Osteoblast (primary cell): ENCODE results near the gene CXCL11. TPM values are rescaled to one million over a fixed set of nuclear protein-coding genes. Genes with fewer than 3 reads are reported as not detected.

Experiments used
- DNase-seq: peaks from one replicate; pipeline ENCODE4 v3.0.0; 2011; ENCODE audit warnings: low spot score, mixed read lengths; ENCODE audit not compliant: insufficient read length; ENCODE audit errors: missing footprints
- H2AFZ ChIP-seq: 2 replicates; pipeline ENCODE4 v1.6.0; 2011; ENCODE audit warnings: mild to moderate bottlenecking, low read length
- H3K27ac ChIP-seq: 2 replicates; pipeline ENCODE4 v1.5.1; 2011; ENCODE audit warnings: mild to moderate bottlenecking, low read depth, low read length, moderate library complexity
- H3K27me3 ChIP-seq: 2 replicates; pipeline ENCODE4 v1.6.0; 2012; ENCODE audit warnings: mild to moderate bottlenecking, control low read depth, inconsistent platforms, low read length, moderate library complexity; ENCODE audit not compliant: insufficient read depth
- H3K36me3 ChIP-seq: 2 replicates; pipeline ENCODE4 v1.5.1; 2011; ENCODE audit warnings: mild to moderate bottlenecking, low read length, control low read depth, moderate library complexity; ENCODE audit not compliant: insufficient read depth
- H3K4me1 ChIP-seq: 2 replicates; pipeline ENCODE4 v1.5.1; 2011; ENCODE audit warnings: mild to moderate bottlenecking, low read length, control low read depth, moderate library complexity; ENCODE audit not compliant: insufficient read depth
- H3K4me2 ChIP-seq: 2 replicates; pipeline ENCODE4 v1.6.0; 2011; ENCODE audit warnings: mild to moderate bottlenecking, low read length; ENCODE audit not compliant: insufficient read depth
- H3K4me3 ChIP-seq: fragments of 200-600 bp; sonication (generic); 3 replicates; pipeline ENCODE4 v1.5.1; 2012; ENCODE audit warnings: mild to moderate bottlenecking, low read length, inconsistent platforms; ENCODE audit not compliant: insufficient read depth
- H3K79me2 ChIP-seq: 2 replicates; pipeline ENCODE4 v1.6.0; 2012; ENCODE audit warnings: mild to moderate bottlenecking, low read length, control low read depth, inconsistent platforms; ENCODE audit not compliant: insufficient read depth
- H3K9me3 ChIP-seq: 2 replicates; pipeline ENCODE4 v1.5.1; 2011; ENCODE audit warnings: low read depth, low read length, control low read depth
- H4K20me1 ChIP-seq: 2 replicates; pipeline ENCODE4 v1.6.0; 2012; ENCODE audit warnings: mild to moderate bottlenecking, low read length, control low read depth; ENCODE audit not compliant: insufficient read depth
- CTCF ChIP-seq: IDR thresholded peaks from 2 replicates; pipeline ENCODE4 v1.5.1; 2011; ENCODE audit warnings: mild to moderate bottlenecking, low read depth, low read length, moderate library complexity; ENCODE audit errors: extremely low read depth
- total RNA-seq: library from RNA; depleted of rRNA; stranded (reverse); fragments of >200 nt; gene quantifications from 2 replicates; pipeline ENCODE4 v1.2.3, GENCODE V29; 2012

The CXCL11 gene
- total RNA-seq, 1 donor, result not detected

DNA sequence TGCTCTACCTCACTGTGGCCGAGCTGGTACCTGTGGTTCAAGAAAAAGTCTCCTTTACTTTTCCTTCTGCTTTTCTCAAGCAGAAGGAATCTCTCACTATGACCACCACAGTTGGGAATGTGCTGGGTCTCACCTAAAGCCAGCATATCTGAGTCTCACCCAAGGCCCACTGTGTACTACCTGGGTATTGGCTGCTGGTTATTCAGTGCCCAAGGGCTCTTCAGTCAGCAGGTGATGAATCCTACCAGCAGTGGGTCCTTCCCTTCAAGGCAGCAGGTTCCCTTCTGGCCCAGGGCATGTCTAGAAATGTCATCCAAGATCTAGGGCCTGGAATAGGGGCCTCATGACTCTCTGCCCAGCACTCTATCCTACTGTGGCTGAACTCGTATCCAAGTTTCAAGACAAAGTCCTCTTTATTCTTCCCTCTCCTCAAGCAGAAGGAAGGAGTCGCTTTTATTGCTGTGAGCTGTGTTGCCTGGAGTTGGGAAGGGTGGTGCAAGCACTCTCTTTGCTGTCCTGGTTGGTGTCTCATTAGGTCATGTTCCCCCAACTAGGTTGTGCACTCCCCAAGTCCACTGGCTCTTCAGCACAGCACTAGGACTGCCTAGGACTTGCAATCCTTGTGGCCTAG, 18.7 kb downstream of the CXCL11 start:
- no peak for DNase-seq
- Histone ChIP-seq H3K27ac (no peak overlapping the region), H2AFZ (no peak overlapping the region), H3K4me2 (no peak overlapping the region), H3K4me3 (no peak overlapping the region), H3K79me2 (no peaks in the 10 kb centered on the region), H4K20me1 (no peaks in the 10 kb centered on the region), H3K9me3 (no peaks in the 10 kb centered on the region), H3K27me3 (peaks cover 8% of the 10 kb centered on the region), H3K36me3 (no peaks in the 10 kb centered on the region), H3K4me1 (peaks cover 8% of the 10 kb centered on the region)
- no peak for TF ChIP-seq CTCF

- Histone ChIP-seq H3K27me3 (peaks cover 2% of the 10 kb centered on the region), H2AFZ (no peak overlapping the region), H3K4me2 (no peak overlapping the region), H3K4me1 (peaks cover 16% of the 10 kb centered on the region), H3K79me2 (no peaks in the 10 kb centered on the region), H3K36me3 (no peaks in the 10 kb centered on the region), H4K20me1 (no peaks in the 10 kb centered on the region), H3K4me3 (no peak overlapping the region), H3K27ac (no peak overlapping the region), H3K9me3 (no peaks in the 10 kb centered on the region)
- TF ChIP-seq CTCF, result no peak
- no peak for DNase-seq
These were observed 19.5 kb downstream of the CXCL11 start for GRCh38 chr4:76016393-76016792.

GRCh38 chr4:76013540-76013939, 22.3 kb downstream of the CXCL11 start:
- H3K79me2 ChIP-seq, result no peaks in the 10 kb centered on the region
- H3K27ac ChIP-seq, result no peak overlapping the region
- H3K4me1 ChIP-seq, result peaks cover 16% of the 10 kb centered on the region
- H2AFZ ChIP-seq, result no peak overlapping the region
- H3K4me3 ChIP-seq, result no peak overlapping the region
- no peaks in the 10 kb centered on the region for H3K9me3 ChIP-seq
- no peaks in the 10 kb centered on the region for H3K27me3 ChIP-seq
- no peak for TF ChIP-seq CTCF
- DNase-seq, result no peak
- no peak overlapping the region for H3K4me2 ChIP-seq
- H4K20me1 ChIP-seq, result no peaks in the 10 kb centered on the region
- H3K36me3 ChIP-seq, result no peaks in the 10 kb centered on the region

GRCh38 chr4:76012388-76012801, 23.5 kb downstream of the CXCL11 start:
- no peaks in the 10 kb centered on the region for H3K9me3 ChIP-seq
- H3K4me2 ChIP-seq, result peak overlapping the region; percentile 74
- H4K20me1 ChIP-seq, result no peaks in the 10 kb centered on the region
- peak overlapping the region; percentile 72 for H3K27ac ChIP-seq
- H3K4me1 ChIP-seq, result peaks cover 16% of the 10 kb centered on the region
- H3K4me3 ChIP-seq, result peak overlapping the region; percentile 35
- H3K36me3 ChIP-seq, result no peaks in the 10 kb centered on the region
- H2AFZ ChIP-seq, result peak overlapping the region; percentile 85
- H3K27me3 ChIP-seq, result no peaks in the 10 kb centered on the region
- no peaks in the 10 kb centered on the region for H3K79me2 ChIP-seq
- TF ChIP-seq CTCF, result no peak
- no peak for DNase-seq
